A673 (cell line): Measurements from ENCODE around the gene PER2.

ENCODE experiments used
- EZH2 ChIP-seq: fragments of 200-600 bp; sonication (generic); IDR thresholded peaks from 2 replicates; pipeline ENCODE4 v1.6.1; 2017; ENCODE audit warnings: borderline replicate concordance, low read depth, mild to moderate bottlenecking, mixed read lengths, antibody characterized with exemption, low read length; ENCODE audit not compliant: poor library complexity, severe bottlenecking
- TF ChIP-seq, protein P1 (sequence below): fragments of 300-800, 200-600 bp; sonication (generic); conservative IDR thresholded peaks from 2 replicates; pipeline ENCODE4 v1.5.1; 2017; ENCODE audit warnings: low read depth, mild to moderate bottlenecking, antibody characterized with exemption, low read length, moderate library complexity, mixed read lengths

DNA sequence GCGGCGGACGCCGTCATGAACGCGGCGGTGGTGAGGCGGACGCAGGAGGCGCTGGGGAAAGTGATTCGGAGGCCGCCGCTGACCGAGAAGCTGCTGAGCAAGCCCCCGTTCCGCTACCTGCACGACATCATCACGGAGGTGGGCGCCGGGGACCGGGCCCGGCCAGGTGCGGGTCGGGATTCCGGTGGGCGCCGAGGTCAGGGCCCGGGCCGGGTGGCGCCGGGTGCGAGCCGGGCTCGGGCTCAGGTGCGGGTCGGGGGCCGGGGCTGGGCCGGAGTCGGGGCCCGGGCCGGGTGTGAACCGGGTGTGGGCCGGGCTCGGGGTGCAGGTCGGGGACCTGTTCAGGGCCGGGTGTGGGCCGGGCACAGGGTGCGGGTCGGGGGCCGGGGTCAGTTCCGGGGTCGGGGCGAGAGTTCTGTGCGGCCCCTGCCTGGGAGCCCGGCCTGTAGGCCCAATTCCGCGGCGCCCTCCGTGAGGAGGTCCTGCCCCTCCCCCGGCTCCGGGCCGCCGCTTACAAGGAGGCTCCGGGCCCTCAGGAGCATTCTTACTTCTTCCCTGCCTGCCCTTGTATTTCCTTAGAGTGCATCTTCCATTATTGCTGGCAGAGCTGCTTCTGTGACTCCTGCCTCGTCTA is 32.4 kb upstream of the PER2 start:
- no peak for TF ChIP-seq EZH2
- TF ChIP-seq, protein P1, sequence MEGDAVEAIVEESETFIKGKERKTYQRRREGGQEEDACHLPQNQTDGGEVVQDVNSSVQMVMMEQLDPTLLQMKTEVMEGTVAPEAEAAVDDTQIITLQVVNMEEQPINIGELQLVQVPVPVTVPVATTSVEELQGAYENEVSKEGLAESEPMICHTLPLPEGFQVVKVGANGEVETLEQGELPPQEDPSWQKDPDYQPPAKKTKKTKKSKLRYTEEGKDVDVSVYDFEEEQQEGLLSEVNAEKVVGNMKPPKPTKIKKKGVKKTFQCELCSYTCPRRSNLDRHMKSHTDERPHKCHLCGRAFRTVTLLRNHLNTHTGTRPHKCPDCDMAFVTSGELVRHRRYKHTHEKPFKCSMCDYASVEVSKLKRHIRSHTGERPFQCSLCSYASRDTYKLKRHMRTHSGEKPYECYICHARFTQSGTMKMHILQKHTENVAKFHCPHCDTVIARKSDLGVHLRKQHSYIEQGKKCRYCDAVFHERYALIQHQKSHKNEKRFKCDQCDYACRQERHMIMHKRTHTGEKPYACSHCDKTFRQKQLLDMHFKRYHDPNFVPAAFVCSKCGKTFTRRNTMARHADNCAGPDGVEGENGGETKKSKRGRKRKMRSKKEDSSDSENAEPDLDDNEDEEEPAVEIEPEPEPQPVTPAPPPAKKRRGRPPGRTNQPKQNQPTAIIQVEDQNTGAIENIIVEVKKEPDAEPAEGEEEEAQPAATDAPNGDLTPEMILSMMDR = no peak
